Umbilical cord (tissue), 2 donors: ENCODE results near the gene C19orf25. TPM values are rescaled to one million over a fixed set of nuclear protein-coding genes. Genes with fewer than 3 reads are reported as not detected.
"Not testable (repeated sequence)": the region's sequence is repeated elsewhere in the genome, so short reads cannot be mapped to it uniquely, and the experiment has no call there.

Source experiments
- DNase-seq: peaks from one replicate; pipeline ENCODE4 v3.0.0-alpha.2; 2015; ENCODE audit warnings: low spot score
- total RNA-seq: library from RNA; depleted of rRNA; stranded (reverse); fragments of >200 nt; gene quantifications from one replicate; pipeline ENCODE4 v1.2.3, GENCODE V29; 2014; ENCODE audit warnings: low replicate concordance; ENCODE audit not compliant: insufficient read depth

C19orf25 gene
- total RNA-seq, 1 donor from 2014 or later: 22.9 TPM

- peak; percentile 77 for DNase-seq
Measured at GRCh38 chr19:1512671-1513498, 33.9 kb upstream of the C19orf25 start, which contains the start of gene ADAMTSL5. Gene ADAMTSL5, minus strand, starts transcription at chr19:1513019. Its CDS starts 2,076 bp downstream, at chr19:1510943.

DNA sequence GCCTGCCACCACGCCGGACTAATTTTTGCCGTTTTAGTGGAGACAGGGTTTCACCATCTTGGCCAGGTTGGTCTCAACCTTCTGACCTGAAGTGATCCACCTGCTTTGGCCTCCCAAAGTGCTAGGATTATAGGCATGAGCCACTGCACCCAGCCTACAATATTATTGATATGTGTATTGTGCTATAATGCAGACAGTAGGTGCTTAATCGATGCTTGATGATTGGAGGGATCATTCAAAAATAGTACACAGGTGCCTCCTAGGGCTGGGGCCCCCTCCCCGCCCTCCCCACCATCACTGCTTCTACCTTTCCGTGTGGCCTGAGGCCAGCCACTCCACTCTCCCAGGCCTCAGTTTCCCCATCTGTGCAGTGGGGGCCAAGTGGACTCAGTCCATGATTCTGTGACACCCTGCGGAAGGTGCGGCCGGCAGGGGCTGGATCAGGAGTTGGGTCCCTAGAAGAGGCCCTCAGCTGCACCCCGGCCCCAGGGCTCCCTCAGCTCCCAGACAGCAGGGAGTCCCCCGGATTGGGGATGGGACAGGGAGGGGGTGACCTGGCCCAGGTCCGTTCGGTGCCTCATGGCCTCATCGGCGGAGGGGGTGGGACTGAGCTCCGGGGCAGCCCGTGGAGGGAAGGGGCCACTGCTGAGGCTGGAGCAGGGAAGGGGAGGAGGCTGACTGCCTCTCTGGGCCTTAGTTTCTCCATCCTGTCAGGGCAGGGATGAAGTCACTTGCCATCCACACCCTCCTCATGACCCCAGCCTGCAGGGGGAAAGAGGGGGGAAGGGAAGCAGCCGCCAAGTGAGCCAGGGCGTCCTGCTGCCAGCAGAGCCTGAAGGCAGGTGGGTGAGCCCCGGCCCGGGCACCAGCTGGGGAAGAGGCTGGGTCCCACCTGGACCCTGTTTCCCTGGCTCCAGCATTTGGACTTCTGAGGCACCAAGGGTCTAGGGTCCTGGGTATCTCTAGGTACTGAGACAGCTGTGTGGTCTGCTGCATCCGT, 32.6 kb upstream of the C19orf25 start:
- DNase-seq: no peak

DNA sequence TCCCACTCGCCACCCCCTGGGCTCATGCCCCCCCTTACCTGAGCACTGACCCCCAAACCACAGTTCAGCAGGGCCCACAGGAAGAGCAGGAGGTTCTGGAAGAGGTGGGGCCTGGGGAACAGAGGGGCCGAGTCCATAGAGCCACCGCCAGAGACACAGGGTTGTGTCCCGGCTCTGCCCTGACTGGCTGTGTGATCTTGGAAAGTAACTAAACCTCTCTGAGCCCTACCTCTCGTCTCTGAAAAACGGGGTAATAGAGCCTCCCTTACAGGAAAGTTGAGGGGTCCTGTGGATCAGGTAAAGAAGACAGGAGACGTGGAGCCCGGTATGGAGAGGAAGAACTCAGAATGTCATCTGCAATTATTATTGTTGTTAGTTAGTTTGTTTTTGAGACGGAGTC, 31.8 kb upstream of the C19orf25 start:
- DNase-seq: no peak

DNA sequence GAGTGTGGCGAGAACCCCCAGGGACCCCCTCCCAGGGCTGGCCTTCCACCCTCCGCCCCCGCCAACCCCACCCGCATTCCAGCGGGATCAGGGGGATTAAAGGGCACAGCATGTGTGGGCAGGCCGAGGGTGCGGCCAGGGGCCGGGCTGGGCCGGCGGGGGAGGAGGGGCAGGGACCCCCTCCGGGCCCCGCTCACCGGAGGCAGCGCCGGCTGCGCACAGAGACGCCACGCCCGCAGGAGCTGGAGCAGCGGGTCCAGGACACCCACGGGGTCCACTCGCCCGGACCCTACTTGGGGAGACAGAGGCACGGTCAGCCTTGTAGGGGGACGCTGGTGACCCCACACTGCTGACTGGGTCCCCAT, 31.4 kb upstream of the C19orf25 start:
- no peak for DNase-seq

DNA sequence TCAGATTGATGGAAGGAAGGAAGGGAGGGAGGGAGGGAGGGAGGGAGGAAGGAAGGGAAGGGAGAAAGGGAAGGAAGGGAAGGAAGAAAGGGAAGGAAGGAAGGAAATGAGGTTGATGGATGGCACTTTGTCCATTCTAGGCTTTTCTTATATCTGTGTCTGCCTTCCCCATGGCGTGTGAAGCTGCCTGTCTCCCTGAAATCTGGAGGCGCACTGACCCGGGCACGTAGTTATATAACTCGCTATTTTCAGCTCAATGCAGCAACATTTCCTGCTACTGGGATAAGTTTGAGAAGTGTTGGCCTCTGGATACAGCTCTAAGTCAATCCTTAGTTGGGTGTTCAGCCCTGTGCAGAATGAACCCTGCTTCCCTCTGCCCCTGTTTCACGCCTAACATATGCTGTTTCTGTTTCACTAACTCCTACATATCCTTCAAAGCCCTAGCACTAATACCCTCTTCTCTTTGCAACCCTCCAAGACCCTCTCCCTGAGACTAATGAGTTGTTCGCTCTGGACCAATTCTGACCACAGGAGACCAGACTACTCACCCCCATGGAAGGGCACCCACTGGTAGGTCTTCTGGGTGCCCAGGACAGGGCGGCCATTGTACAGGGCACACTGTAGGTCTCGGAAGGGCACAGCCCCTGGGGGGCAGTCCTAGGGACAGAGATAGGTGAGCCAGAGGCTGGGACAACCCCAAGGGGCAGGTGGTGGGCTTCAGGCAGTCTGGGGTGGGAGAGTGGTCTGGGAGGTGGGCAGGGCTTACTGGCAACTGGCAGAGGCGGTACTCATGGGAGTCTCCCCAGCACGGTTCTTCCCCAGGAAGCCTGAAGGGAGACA, 30.8 kb upstream of the C19orf25 start:
- DNase-seq: no peak

GRCh38 chr19:1508507-1508856, 29.5 kb upstream of the C19orf25 start:
- no peak for DNase-seq

- DNase-seq: peak; percentile 96
Measured at GRCh38 chr19:1507763-1508506, 28.9 kb upstream of the C19orf25 start.

- DNase-seq: no peak
Measured at GRCh38 chr19:1507192-1507660, 28.2 kb upstream of the C19orf25 start.

GRCh38 chr19:1505991-1506881, 27.2 kb upstream of the C19orf25 start:
- no peak for DNase-seq

DNA sequence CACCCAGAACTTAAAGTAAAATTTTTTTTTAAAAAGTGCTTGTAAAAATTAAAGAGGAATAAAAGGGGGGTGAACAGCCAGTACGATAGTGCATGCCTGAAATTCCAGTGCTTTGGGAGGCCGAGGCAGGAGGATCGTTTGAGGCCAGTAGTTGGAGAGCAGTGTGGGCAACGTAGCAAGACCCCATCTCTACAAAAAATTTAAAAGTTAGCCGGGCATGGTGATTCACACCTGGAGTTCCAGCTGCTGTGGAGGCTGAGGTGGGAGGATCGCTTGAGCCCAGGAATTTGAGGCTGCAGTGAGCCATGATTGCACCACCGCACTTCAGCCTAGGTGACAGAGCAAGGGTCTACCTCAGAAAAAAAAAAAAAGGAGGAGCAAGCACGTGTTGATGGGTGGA, 26.0 kb upstream of the C19orf25 start:
- no peak for DNase-seq

- no peak for DNase-seq
Measured at GRCh38 chr19:1503925-1504773, 25.1 kb upstream of the C19orf25 start.

- no peak for DNase-seq
Measured at GRCh38 chr19:1503089-1503924, 24.3 kb upstream of the C19orf25 start.

DNA sequence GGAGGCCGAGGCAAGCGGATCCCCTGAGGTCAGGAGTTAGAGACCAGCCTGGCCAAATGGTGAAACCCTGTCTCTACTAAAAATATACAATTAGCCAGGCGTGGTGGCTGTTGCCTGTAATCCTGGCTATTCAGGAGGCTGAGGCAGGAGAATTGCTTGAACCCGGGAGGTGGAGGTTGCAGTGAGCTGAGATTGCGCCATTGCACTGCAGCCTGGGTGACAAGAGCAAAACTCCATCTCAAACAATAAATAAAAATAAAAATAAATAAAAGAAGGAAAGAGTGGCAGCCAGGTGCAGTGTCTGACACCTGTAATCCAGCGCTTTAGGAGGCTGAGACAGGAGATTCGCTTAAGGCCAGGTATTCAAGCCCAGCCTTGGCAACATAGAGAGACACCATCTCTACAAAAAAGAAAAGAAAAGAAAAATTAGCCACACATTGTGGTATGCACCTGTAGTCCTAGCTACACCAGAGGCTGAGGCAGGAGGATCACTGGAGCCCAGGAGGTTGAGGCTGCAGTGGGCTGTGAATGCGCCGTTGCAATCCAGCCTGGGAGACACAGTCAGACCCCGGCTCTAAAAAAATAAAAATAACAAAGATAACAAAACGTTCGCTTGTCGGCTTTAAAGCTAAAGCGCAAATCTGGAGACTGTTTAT, 23.5 kb upstream of the C19orf25 start:
- DNase-seq: no peak

GRCh38 chr19:1501200-1501595, 22.2 kb upstream of the C19orf25 start:
- DNase-seq: no peak

GRCh38 chr19:1499231-1499630, 20.2 kb upstream of the C19orf25 start:
- DNase-seq: not testable (repeated sequence)

- DNase-seq: no peak
Measured at GRCh38 chr19:1497578-1498235, 18.7 kb upstream of the C19orf25 start.
